ENCODE measurements around the gene IL37. TPM values are rescaled to one million over a fixed set of nuclear protein-coding genes. Genes with fewer than 3 reads are reported as not detected.
"Not testable (repeated sequence)": the region's sequence is repeated elsewhere in the genome, so short reads cannot be mapped to it uniquely, and the experiment has no call there.

IL37 gene
- total RNA-seq, 1 experiment from 2014 or later, result not detected

- Mint-ChIP-seq H3K27me3 (ENCODE audit: low read depth) (no peaks in the 10 kb centered on the region), H3K36me3 (ENCODE audit: insufficient read depth in 1 of 3, low read depth in 3 of 3) (no peaks in the 10 kb centered on the region), H3K27ac (no peak overlapping the region), H3K4me1 (no peaks in the 10 kb centered on the region), H3K4me3 (no peak overlapping the region), H3K9me3 (no peaks in the 10 kb centered on the region)
- H3K18ac ChIP-seq (ENCODE audit: insufficient read length, low read depth, low read length), result no peak overlapping the region
- no peak overlapping the region for H4K8ac ChIP-seq (replicated peaks; ENCODE audit: insufficient read length, low read depth, low read length)
- no peaks in the 10 kb centered on the region for H4K20me1 ChIP-seq (ENCODE audit: control insufficient read depth, insufficient read depth, insufficient read length)
- no peak overlapping the region for H3K27ac ChIP-seq (ENCODE audit: insufficient read length, low read depth, low read length)
- WGBS (ENCODE audit: extremely low coverage, insufficient read length, low lambda C conversion rate), result no CpG with 5 or more reads among the region's 3 CpGs
- no peak overlapping the region for H4K91ac ChIP-seq (ENCODE audit: insufficient read length, low read depth, low read length)
- no peak overlapping the region for H3K4me2 ChIP-seq (ENCODE audit: insufficient read depth, insufficient read length, low read length)
- H3K4me1 ChIP-seq (ENCODE audit: insufficient read depth, low read length), result peaks cover 4% of the 10 kb centered on the region; the same call in 1 of the 2 replicates
- H2AK5ac ChIP-seq (ENCODE audit: insufficient read length, low read length), result no peak overlapping the region
- no peak overlapping the region for H3T11ph ChIP-seq (ENCODE audit: low read length)
- no peak overlapping the region for H2BK5ac ChIP-seq (ENCODE audit: insufficient read length, low read length)
- H2AFZ ChIP-seq (ENCODE audit: low read length), result no peak overlapping the region
- H3K14ac ChIP-seq (ENCODE audit: insufficient read depth, low read length), result no peak overlapping the region
- H4K5ac ChIP-seq (ENCODE audit: insufficient read length, low read depth, low read length), result no peak overlapping the region
- no peak overlapping the region for H3K9ac ChIP-seq (ENCODE audit: extremely low read depth, insufficient read length, low read length)
- H2BK12ac ChIP-seq (ENCODE audit: insufficient read length, low read depth, low read length), result no peak overlapping the region
- H3K4ac ChIP-seq (ENCODE audit: low read depth, low read length), result no peak overlapping the region
- no peak overlapping the region for H3K56ac ChIP-seq (ENCODE audit: insufficient read length, low read depth, low read length)
- H3K27me3 ChIP-seq (ENCODE audit: insufficient read depth, low read length), result no peaks in the 10 kb centered on the region
- H2BK20ac ChIP-seq (ENCODE audit: low read depth, low read length, poor library complexity, severe bottlenecking), result no peak overlapping the region
- H2BK15ac ChIP-seq (ENCODE audit: low read depth, low read length), result no peak overlapping the region
- no peaks in the 10 kb centered on the region for H3K79me1 ChIP-seq (ENCODE audit: insufficient read depth, low read depth, low read length, poor library complexity, severe bottlenecking)
- H3K23me2 ChIP-seq (ENCODE audit: insufficient read length, low read depth, low read length, poor library complexity, severe bottlenecking), result no peaks in the 10 kb centered on the region
- no peak overlapping the region for H3K23ac ChIP-seq (ENCODE audit: insufficient read length, low read depth, low read length)
- H3K9me3 ChIP-seq (ENCODE audit: control insufficient read depth, low read depth, low read length), result no peaks in the 10 kb centered on the region
- TF ChIP-seq CTCF (conservative IDR thresholded peaks at IDR 0.05), result no peak
- no peaks in the 10 kb centered on the region for H3K79me2 ChIP-seq (ENCODE audit: insufficient read depth, low read length)
- no peak overlapping the region for H2BK120ac ChIP-seq (ENCODE audit: low read depth, low read length, poor library complexity, severe bottlenecking)
- no peak for DNase-seq
These were observed 13.4 kb upstream of the IL37 start for GRCh38 chr2:112897624-112897978.

GRCh38 chr2:112901431-112902065 lies 9.4 kb upstream of the IL37 start:
- DNase-seq; H3K4ac ChIP-seq (ENCODE audit: low read depth, low read length); H3T11ph ChIP-seq (ENCODE audit: low read length); H3K9ac ChIP-seq (ENCODE audit: extremely low read depth, insufficient read length, low read length); H3K9me3 ChIP-seq (ENCODE audit: control insufficient read depth, low read depth, low read length); H3K23ac ChIP-seq (ENCODE audit: insufficient read length, low read depth, low read length); H3K27me3 Mint-ChIP-seq (ENCODE audit: low read depth); H3K27ac ChIP-seq (ENCODE audit: insufficient read length, low read depth, low read length); H3K4me3 Mint-ChIP-seq; H4K91ac ChIP-seq (ENCODE audit: insufficient read length, low read depth, low read length); H3K79me2 ChIP-seq (ENCODE audit: insufficient read depth, low read length); H3K27me3 ChIP-seq (ENCODE audit: insufficient read depth, low read length); H3K36me3 Mint-ChIP-seq (ENCODE audit: insufficient read depth in 1 of 3, low read depth in 3 of 3); H3K4me1 Mint-ChIP-seq; H3K23me2 ChIP-seq (ENCODE audit: insufficient read length, low read depth, low read length, poor library complexity, severe bottlenecking); H3K27ac Mint-ChIP-seq; H4K5ac ChIP-seq (ENCODE audit: insufficient read length, low read depth, low read length); H2BK5ac ChIP-seq (ENCODE audit: insufficient read length, low read length); H3K14ac ChIP-seq (ENCODE audit: insufficient read depth, low read length); H3K4me1 ChIP-seq (ENCODE audit: insufficient read depth, low read length); H4K20me1 ChIP-seq (ENCODE audit: control insufficient read depth, insufficient read depth, insufficient read length); H2AK5ac ChIP-seq (ENCODE audit: insufficient read length, low read length); H3K9me3 Mint-ChIP-seq; H2BK12ac ChIP-seq (ENCODE audit: insufficient read length, low read depth, low read length); H3K4me2 ChIP-seq (ENCODE audit: insufficient read depth, insufficient read length, low read length); H3K56ac ChIP-seq (ENCODE audit: insufficient read length, low read depth, low read length); H4K8ac ChIP-seq (replicated peaks; ENCODE audit: insufficient read length, low read depth, low read length); H3K18ac ChIP-seq (ENCODE audit: insufficient read length, low read depth, low read length); H2BK15ac ChIP-seq (ENCODE audit: low read depth, low read length); H2BK20ac ChIP-seq (ENCODE audit: low read depth, low read length, poor library complexity, severe bottlenecking); H3K79me1 ChIP-seq (ENCODE audit: insufficient read depth, low read depth, low read length, poor library complexity, severe bottlenecking); H2BK120ac ChIP-seq (ENCODE audit: low read depth, low read length, poor library complexity, severe bottlenecking); H2AFZ ChIP-seq (ENCODE audit: low read length): not testable (repeated sequence)
- WGBS (ENCODE audit: extremely low coverage, insufficient read length, low lambda C conversion rate), result no CpG with 5 or more reads among the region's 3 CpGs

Data from H9 (cell line).